ENCODE results near the gene NALCN. TPM values are rescaled to one million over a fixed set of nuclear protein-coding genes. Genes with fewer than 3 reads are reported as not detected.

NALCN gene
- total RNA-seq, 2 donors from 2014 or later = 0.11 TPM; not detected in 1

GRCh38 chr13:101346942-101347728, 69.2 kb downstream of the NALCN start:
- H3K4me1 ChIP-seq (ENCODE audit: control insufficient read depth, insufficient read depth, low read length) = no peaks in the 10 kb centered on the region
- WGBS, 2 experiments (ENCODE audit: insufficient coverage in 1 of 2, insufficient read length in 1 of 2) = 88 to 94% methylated on average over 5 of the region's 5 CpGs
- no peak overlapping the region for H3K9ac ChIP-seq (ENCODE audit: extremely low read depth, low read length, poor library complexity, severe bottlenecking)
- no peak overlapping the region for H3K4me3 Mint-ChIP-seq
- no peak for DNase-seq
- H3K27ac Mint-ChIP-seq = no peak overlapping the region
- H3K4me1 Mint-ChIP-seq = peaks cover 6% of the 10 kb centered on the region
- no peaks in the 10 kb centered on the region for H3K9me3 Mint-ChIP-seq
- no peaks in the 10 kb centered on the region for H3K9me3 ChIP-seq (ENCODE audit: control insufficient read depth, low read length)
- no peak overlapping the region for H3K27ac ChIP-seq (ENCODE audit: low read depth, low read length)
- H3K36me3 ChIP-seq (ENCODE audit: control insufficient read depth, insufficient read depth, low read length) = no peaks in the 10 kb centered on the region
- no peaks in the 10 kb centered on the region for H3K36me3 Mint-ChIP-seq (ENCODE audit: low read depth)
- TF ChIP-seq, protein P1, sequence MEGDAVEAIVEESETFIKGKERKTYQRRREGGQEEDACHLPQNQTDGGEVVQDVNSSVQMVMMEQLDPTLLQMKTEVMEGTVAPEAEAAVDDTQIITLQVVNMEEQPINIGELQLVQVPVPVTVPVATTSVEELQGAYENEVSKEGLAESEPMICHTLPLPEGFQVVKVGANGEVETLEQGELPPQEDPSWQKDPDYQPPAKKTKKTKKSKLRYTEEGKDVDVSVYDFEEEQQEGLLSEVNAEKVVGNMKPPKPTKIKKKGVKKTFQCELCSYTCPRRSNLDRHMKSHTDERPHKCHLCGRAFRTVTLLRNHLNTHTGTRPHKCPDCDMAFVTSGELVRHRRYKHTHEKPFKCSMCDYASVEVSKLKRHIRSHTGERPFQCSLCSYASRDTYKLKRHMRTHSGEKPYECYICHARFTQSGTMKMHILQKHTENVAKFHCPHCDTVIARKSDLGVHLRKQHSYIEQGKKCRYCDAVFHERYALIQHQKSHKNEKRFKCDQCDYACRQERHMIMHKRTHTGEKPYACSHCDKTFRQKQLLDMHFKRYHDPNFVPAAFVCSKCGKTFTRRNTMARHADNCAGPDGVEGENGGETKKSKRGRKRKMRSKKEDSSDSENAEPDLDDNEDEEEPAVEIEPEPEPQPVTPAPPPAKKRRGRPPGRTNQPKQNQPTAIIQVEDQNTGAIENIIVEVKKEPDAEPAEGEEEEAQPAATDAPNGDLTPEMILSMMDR (conservative IDR thresholded peaks at IDR 0.05) = no peak
- H3K4me3 ChIP-seq (ENCODE audit: low read length) = no peak overlapping the region
- H3K27me3 ChIP-seq (ENCODE audit: control insufficient read depth, insufficient read depth, low read length, poor library complexity, severe bottlenecking) = no peaks in the 10 kb centered on the region
- H3K27me3 Mint-ChIP-seq (ENCODE audit: insufficient read depth) = no peaks in the 10 kb centered on the region

DNA sequence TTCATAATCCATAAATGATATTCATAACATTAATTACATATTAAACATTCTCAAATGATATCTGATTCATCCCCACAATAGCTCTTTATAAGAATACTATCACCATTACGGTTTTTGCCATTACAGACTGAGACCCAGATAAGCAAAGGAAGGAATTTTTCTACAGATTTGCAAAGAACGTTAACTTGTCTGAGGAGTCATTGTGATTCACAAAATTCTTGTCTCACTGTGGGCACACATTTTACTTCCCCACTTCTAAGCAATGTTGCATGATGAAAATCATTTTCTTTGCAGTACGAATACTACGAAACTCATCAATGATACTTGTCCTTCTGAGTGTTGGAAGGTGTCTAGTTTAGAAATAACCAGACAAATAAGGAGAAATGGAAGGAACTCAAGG, 70.1 kb downstream of the NALCN start:
- TF ChIP-seq, protein P1 (conservative IDR thresholded peaks at IDR 0.05) = no peak
- Histone ChIP-seq H3K27ac (ENCODE audit: low read depth, low read length) (no peak overlapping the region), H3K36me3 (ENCODE audit: control insufficient read depth, insufficient read depth, low read length) (no peaks in the 10 kb centered on the region)

GRCh38 chr13:101343128-101343787, 73.0 kb downstream of the NALCN start:
- no peak overlapping the region for H3K9ac ChIP-seq (ENCODE audit: extremely low read depth, low read length, poor library complexity, severe bottlenecking)
- H3K27ac Mint-ChIP-seq = no peak overlapping the region
- no peak for DNase-seq
- peaks cover 6% of the 10 kb centered on the region for H3K4me1 Mint-ChIP-seq
- H3K9me3 Mint-ChIP-seq = no peaks in the 10 kb centered on the region
- 85 to 93% methylated on average over 2 to 3 of the region's 5 CpGs for WGBS, 2 experiments (ENCODE audit: insufficient coverage in 1 of 2, insufficient read length in 1 of 2)
- H3K4me3 ChIP-seq (ENCODE audit: low read length) = no peak overlapping the region
- H3K9me3 ChIP-seq (ENCODE audit: control insufficient read depth, low read length) = no peaks in the 10 kb centered on the region
- H3K36me3 Mint-ChIP-seq (ENCODE audit: low read depth) = no peaks in the 10 kb centered on the region
- no peaks in the 10 kb centered on the region for H3K36me3 ChIP-seq (ENCODE audit: control insufficient read depth, insufficient read depth, low read length)
- no peaks in the 10 kb centered on the region for H3K27me3 Mint-ChIP-seq (ENCODE audit: insufficient read depth)
- no peaks in the 10 kb centered on the region for H3K4me1 ChIP-seq (ENCODE audit: control insufficient read depth, insufficient read depth, low read length)
- TF ChIP-seq, protein P1 (conservative IDR thresholded peaks at IDR 0.05) = no peak
- H3K27me3 ChIP-seq (ENCODE audit: control insufficient read depth, insufficient read depth, low read length, poor library complexity, severe bottlenecking) = no peaks in the 10 kb centered on the region
- H3K4me3 Mint-ChIP-seq = no peak overlapping the region
- no peak overlapping the region for H3K27ac ChIP-seq (ENCODE audit: low read depth, low read length)

More for the DNA sequence above, 70.1 kb downstream of the NALCN start:
- no peaks in the 10 kb centered on the region for H3K9me3 Mint-ChIP-seq
- H3K4me3 ChIP-seq (ENCODE audit: low read length) = no peak overlapping the region
- peaks cover 6% of the 10 kb centered on the region for H3K4me1 Mint-ChIP-seq
- no peak overlapping the region for H3K4me3 Mint-ChIP-seq
- H3K9me3 ChIP-seq (ENCODE audit: control insufficient read depth, low read length) = no peaks in the 10 kb centered on the region
- WGBS, 2 experiments (ENCODE audit: insufficient coverage in 1 of 2, insufficient read length in 1 of 2) = 80 to 90% methylated on average over 1 to 4 of the region's 4 CpGs
- no peaks in the 10 kb centered on the region for H3K27me3 Mint-ChIP-seq (ENCODE audit: insufficient read depth)
- no peak for DNase-seq
- H3K36me3 Mint-ChIP-seq (ENCODE audit: low read depth) = no peaks in the 10 kb centered on the region
- no peaks in the 10 kb centered on the region for H3K27me3 ChIP-seq (ENCODE audit: control insufficient read depth, insufficient read depth, low read length, poor library complexity, severe bottlenecking)
- H3K9ac ChIP-seq (ENCODE audit: extremely low read depth, low read length, poor library complexity, severe bottlenecking) = no peak overlapping the region
- H3K4me1 ChIP-seq (ENCODE audit: control insufficient read depth, insufficient read depth, low read length) = no peaks in the 10 kb centered on the region
- H3K27ac Mint-ChIP-seq = no peak overlapping the region
